HepG2 (cell line): ENCODE data around the gene PMFBP1. TPM values are rescaled to one million over a fixed set of nuclear protein-coding genes. Genes with fewer than 3 reads are reported as not detected.

ENCODE experiments used
- CEBPZ ChIP-seq: IDR thresholded peaks from 2 replicates; pipeline ENCODE4 v1.6.1; 2012; ENCODE audit warnings: low read length, improper control_type of control experiment
- EEA1 ChIP-seq: sonication (generic); formaldehyde crosslinking; IDR thresholded peaks from 2 replicates; pipeline ENCODE4 v1.5.1; 2020; ENCODE audit warnings: mild to moderate bottlenecking, missing genetic modification reagents, borderline replicate concordance
- EED ChIP-seq: sonication (generic); formaldehyde crosslinking; IDR thresholded peaks from 2 replicates; pipeline ENCODE4 v1.5.0; 2020; ENCODE audit warnings: mild to moderate bottlenecking, missing genetic modification reagents
- FOXJ3 ChIP-seq: sonication (generic); formaldehyde crosslinking; IDR thresholded peaks from 2 replicates; pipeline ENCODE4 v1.4.0; 2020; ENCODE audit warnings: missing genetic modification reagents, mild to moderate bottlenecking, borderline replicate concordance
- HINFP ChIP-seq: sonication (generic); formaldehyde crosslinking; IDR thresholded peaks from 2 replicates; pipeline ENCODE4 v1.4.0; 2020; ENCODE audit warnings: low read depth, mild to moderate bottlenecking, missing genetic modification reagents
- KAT2B ChIP-seq: fragments of 150-350 bp; IDR thresholded peaks from 2 replicates; pipeline ENCODE4 v1.6.1; 2014; ENCODE audit warnings: low read depth, low read length, borderline replicate concordance
- KLF12 ChIP-seq: sonication (generic); formaldehyde crosslinking; IDR thresholded peaks from 2 replicates; pipeline ENCODE4 v1.4.0; 2020; ENCODE audit warnings: missing genetic modification reagents, borderline replicate concordance
- MXD4 ChIP-seq: IDR thresholded peaks from 2 replicates; pipeline ENCODE4 v1.6.1; 2016; ENCODE audit warnings: mild to moderate bottlenecking, missing biosample characterization, missing genetic modification reagents
- NBN ChIP-seq: fragments of 450-650 bp; conservative IDR thresholded peaks from 2 replicates; pipeline ENCODE4 v1.6.1; 2017
- PHF5A ChIP-seq: IDR thresholded peaks from one replicate; pipeline ENCODE4 v1.6.1; 2018; ENCODE audit warnings: low read depth, missing genetic modification reagents; ENCODE audit not compliant: unreplicated experiment
- PRPF4 ChIP-seq: fragments of 200-400 bp; formaldehyde crosslinking; IDR thresholded peaks from 2 replicates; pipeline ENCODE4 v1.6.1; 2016; ENCODE audit warnings: low read length, low read depth; ENCODE audit not compliant: poor library complexity, severe bottlenecking
- SKIL ChIP-seq: sonication (generic); formaldehyde crosslinking; IDR thresholded peaks from 2 replicates; pipeline ENCODE4 v1.8.0; 2022; ENCODE audit warnings: missing genetic modification reagents, mild to moderate bottlenecking, moderate library complexity, borderline replicate concordance
- THAP11 ChIP-seq: IDR thresholded peaks from 2 replicates; pipeline ENCODE4 v1.6.1; 2016; ENCODE audit warnings: missing biosample characterization, missing genetic modification reagents
- ZFP82 ChIP-seq: sonication (generic); formaldehyde crosslinking; IDR thresholded peaks from 2 replicates; pipeline ENCODE4 v1.5.1; 2020; ENCODE audit warnings: mild to moderate bottlenecking, missing genetic modification reagents, borderline replicate concordance
- ZNF17 ChIP-seq: sonication (generic); formaldehyde crosslinking; IDR thresholded peaks from 2 replicates; pipeline ENCODE4 v1.5.0; 2020; ENCODE audit warnings: mild to moderate bottlenecking, missing genetic modification reagents
- ZNF431 ChIP-seq: sonication (generic); formaldehyde crosslinking; IDR thresholded peaks from 2 replicates; pipeline ENCODE4 v1.9.0; 2022; ENCODE audit warnings: missing genetic modification reagents, low read depth, mild to moderate bottlenecking, borderline replicate concordance
- ZNF547 ChIP-seq: sonication (generic); formaldehyde crosslinking; IDR thresholded peaks from 2 replicates; pipeline ENCODE4 v1.5.1; 2020; ENCODE audit warnings: mild to moderate bottlenecking, missing genetic modification reagents
- ZNF564 ChIP-seq: sonication (generic); formaldehyde crosslinking; IDR thresholded peaks from 2 replicates; pipeline ENCODE4 v1.8.1; 2023; ENCODE audit warnings: mild to moderate bottlenecking, missing genetic modification reagents
- ZNF577 ChIP-seq: sonication (generic); formaldehyde crosslinking; IDR thresholded peaks from 2 replicates; pipeline ENCODE4 v1.4.0; 2020; ENCODE audit warnings: mild to moderate bottlenecking, low read depth, missing genetic modification reagents, borderline replicate concordance
- ZNF770 ChIP-seq: sonication (generic); formaldehyde crosslinking; IDR thresholded peaks from 2 replicates; pipeline ENCODE4 v1.5.0; 2020; ENCODE audit warnings: mild to moderate bottlenecking, missing genetic modification reagents
- ZNF782 ChIP-seq: sonication (generic); formaldehyde crosslinking; IDR thresholded peaks from 2 replicates; pipeline ENCODE4 v1.4.0; 2020; ENCODE audit warnings: missing genetic modification reagents, mild to moderate bottlenecking, borderline replicate concordance
- polyA plus RNA-seq, 8 experiments: library from polyadenylated mRNA; depleted of rRNA in 3 of 8; stranded (reverse) in 7 of 8; unstranded in 1 of 8; fragments of >200 nt; fragmentation: Illumina TruSeq in 4 of 8; extraction: Trizol in 4 of 8; gene quantifications; 2 replicates each; pipeline versions ENCODE4 v1.2.1 to v1.2.3, GENCODE V29; 2011 to 2016; ENCODE audit warnings: low read depth in 4 of 8, missing spikeins in 1 of 8, mixed read lengths in 1 of 8; ENCODE audit not compliant: insufficient read depth in 1 of 8
- total RNA-seq, 5 experiments: library from RNA; depleted of rRNA; stranded (reverse); fragments of >200 nt; fragmentation: Illumina TruSeq; extraction: Trizol; gene quantifications; 2 replicates each; pipeline ENCODE4 v1.2.3, GENCODE V29; 2016; ENCODE audit warnings: low read depth in 1 of 5

The PMFBP1 gene
- total and polyA plus RNA-seq, 2 of the 13 experiments (the other 11 are each of a cell fraction or from before 2014, with no cell fraction given), result 1.9 to 3.8 TPM

- 0 out of 2 replicates have a peak, but pooled peaks have one; percentile 34 for TF ChIP-seq ZNF782 (CRISPR knock-in tag)
- TF ChIP-seq MXD4, result no peak
- no peak for TF ChIP-seq EEA1 (CRISPR knock-in tag)
- TF ChIP-seq HINFP (CRISPR knock-in tag), result no peak
- 0 out of 2 replicates have a peak, but pooled peaks have one; percentile 11 for TF ChIP-seq ZNF770
- TF ChIP-seq EED (CRISPR knock-in tag), result no peak
- no peak for TF ChIP-seq KAT2B
- peak; percentile 34; the same call in 1 of the 2 replicates for TF ChIP-seq FOXJ3 (CRISPR knock-in tag)
- TF ChIP-seq KLF12 (CRISPR knock-in tag), result no peak
- no peak for TF ChIP-seq ZNF564
- peak; percentile 24; the same call in 1 of the 2 replicates for TF ChIP-seq THAP11 (CRISPR knock-in tag)
- no peak for TF ChIP-seq CEBPZ
- TF ChIP-seq PHF5A, result no peak
- TF ChIP-seq ZNF17 (CRISPR knock-in tag), result no peak
- TF ChIP-seq ZNF547, result no peak
- peak; percentile 95; the same call in 1 of the 2 replicates for TF ChIP-seq ZNF431 (CRISPR knock-in tag)
- no peak for TF ChIP-seq NBN
- TF ChIP-seq ZNF577 (CRISPR knock-in tag), result no peak
- TF ChIP-seq SKIL (CRISPR knock-in tag), result no peak
- no peak for TF ChIP-seq ZFP82 (CRISPR knock-in tag)
- no peak for TF ChIP-seq PRPF4
These were observed 88.1 kb downstream of the PMFBP1 start (continued) for GRCh38 chr16:72083778-72084404.
